Activated T-cell treated with anti-CD3 and anti-CD28 coated beads, Interleukin-2, amount 50 U/mL, for 72 hours (primary cell): Measurements from ENCODE around the gene C12orf57. TPM values are rescaled to one million over a fixed set of nuclear protein-coding genes. Genes with fewer than 3 reads are reported as not detected.
A peak's percentile ranks its signal among the peaks of the same experiment; 100 is the strongest.

ENCODE experiments used
- ATAC-seq, 2 donors: fragments of 150-1000 bp; cut with Tn5 transposase; replicated peaks in 1 of 2; 2 replicates each; pipeline ENCODE4 v1.10.0; 2021; ENCODE audit warnings: moderate library complexity in 2 of 2, mild to moderate bottlenecking in 1 of 2
- DNase-seq, 2 donors: peaks; one replicate each; pipeline ENCODE4 v3.0.0; 2021 to 2022; ENCODE audit warnings: mixed read lengths in 1 of 2
- H3K27ac Mint-ChIP-seq: one replicate; pipeline ENCODE4 v1.8.0; 2022; ENCODE audit warnings: mild to moderate bottlenecking, moderate library complexity, mixed read lengths
- H3K27me3 Mint-ChIP-seq: one replicate; pipeline ENCODE4 v1.8.0; 2022; ENCODE audit warnings: low read depth, mixed read lengths
- H3K36me3 Mint-ChIP-seq, 2 donors: one replicate each; pipeline ENCODE4 v1.8.0; 2022; ENCODE audit warnings: mixed read lengths in 2 of 2, mild to moderate bottlenecking in 1 of 2; ENCODE audit not compliant: insufficient read depth in 2 of 2
- H3K4me1 Mint-ChIP-seq: one replicate; pipeline ENCODE4 v1.8.0; 2022; ENCODE audit warnings: low read depth, mixed read lengths
- H3K4me3 Mint-ChIP-seq, 2 donors: one replicate each; pipeline ENCODE4 v1.8.0; 2022; ENCODE audit warnings: mild to moderate bottlenecking in 2 of 2, mixed read lengths in 2 of 2, moderate library complexity in 2 of 2
- H3K9me3 Mint-ChIP-seq, 2 donors: one replicate each; pipeline ENCODE4 v1.8.0; 2022; ENCODE audit warnings: mixed read lengths in 2 of 2
- total RNA-seq, 2 donors: library from RNA; stranded (reverse); gene quantifications; one replicate each; pipeline ENCODE4 v1.2.3, GENCODE V29; 2022

Gene C12orf57
- total RNA-seq, 2 donors from 2014 or later, result 259 to 301 TPM

DNA sequence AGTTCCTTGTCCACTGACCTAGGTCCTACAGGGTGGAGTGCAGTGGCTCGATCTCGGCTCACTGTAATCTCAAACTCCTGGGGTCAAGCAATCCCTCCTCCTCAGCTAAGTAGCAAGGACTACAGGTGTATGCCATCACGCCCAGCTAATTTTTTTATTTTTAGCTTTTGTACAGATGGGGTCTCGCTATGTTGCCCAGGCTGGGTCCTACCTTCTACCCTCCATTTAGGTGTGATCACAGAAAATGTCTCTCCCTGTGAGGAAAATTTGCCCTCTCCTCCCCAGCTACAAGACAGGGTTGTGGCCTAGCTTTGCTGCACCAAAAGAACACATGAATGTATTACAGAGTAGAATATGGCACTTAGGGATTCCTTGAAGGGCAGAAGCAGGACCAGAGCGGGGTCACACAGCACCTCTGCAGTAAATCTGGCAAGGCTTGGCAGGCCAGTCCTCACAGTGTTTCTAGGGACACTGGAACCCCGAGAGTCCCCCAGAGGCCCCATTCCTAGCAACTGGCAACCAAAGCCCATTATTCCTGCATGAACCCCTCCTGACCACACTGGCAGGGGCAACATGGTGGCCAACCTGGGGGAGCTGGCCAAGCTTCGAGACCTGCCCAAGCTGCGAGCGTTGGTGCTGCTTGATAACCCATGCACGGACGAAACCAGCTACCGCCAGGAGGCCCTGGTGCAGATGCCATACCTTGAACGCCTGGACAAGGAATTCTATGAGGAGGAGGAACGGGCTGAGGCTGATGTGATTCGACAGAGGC lies 31.5 kb upstream of the C12orf57 start:
- Mint-ChIP-seq H3K27ac (no peak overlapping the region), H3K36me3 (peaks cover 0 to 3% of the 10 kb centered on the region in 2 donors), H3K9me3 (no peaks in the 10 kb centered on the region), H3K4me3 (peak overlapping the region; percentile 51 to 99), H3K4me1 (peaks cover 42% of the 10 kb centered on the region), H3K27me3 (no peaks in the 10 kb centered on the region)
- DNase-seq (no peak), ATAC-seq (no peak)

DNA sequence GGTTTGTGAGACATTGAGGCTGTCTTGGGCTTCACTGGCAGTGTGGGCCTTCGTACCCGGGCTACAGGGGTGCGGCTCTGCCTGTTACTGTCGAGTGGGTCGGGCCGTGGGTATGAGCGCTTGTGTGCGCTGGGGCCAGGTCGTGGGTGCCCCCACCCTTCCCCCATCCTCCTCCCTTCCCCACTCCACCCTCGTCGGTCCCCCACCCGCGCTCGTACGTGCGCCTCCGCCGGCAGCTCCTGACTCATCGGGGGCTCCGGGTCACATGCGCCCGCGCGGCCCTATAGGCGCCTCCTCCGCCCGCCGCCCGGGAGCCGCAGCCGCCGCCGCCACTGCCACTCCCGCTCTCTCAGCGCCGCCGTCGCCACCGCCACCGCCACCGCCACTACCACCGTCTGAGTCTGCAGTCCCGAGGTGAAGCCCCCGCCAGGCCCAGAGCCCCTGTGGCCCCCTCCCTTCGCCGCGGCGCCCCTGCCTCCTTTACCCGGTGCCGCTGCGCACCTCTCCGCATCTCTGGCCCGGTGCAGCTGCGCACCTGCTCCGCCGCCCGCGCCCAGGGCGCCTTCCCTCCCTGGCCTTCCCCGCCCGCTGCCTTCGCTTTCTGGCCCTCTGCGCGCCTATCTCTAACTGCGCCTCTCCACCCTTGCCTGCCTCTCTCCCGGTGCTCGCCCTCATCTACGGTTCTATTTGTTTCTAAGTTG lies 29.4 kb upstream of the C12orf57 start, which contains the start of gene ENO2:
ENO2 (plus strand) TSS at position 335 of the 701 bp plus-strand sequence. CDS start 1,253 bp downstream, outside the sequence.
- DNase-seq (peak; percentile 89), ATAC-seq (peak; percentile 91 to 95)
- H3K27ac Mint-ChIP-seq, result peak within 1 kb of the TSS; percentile 85
- peaks cover 45% of the 10 kb centered on the region for H3K4me1 Mint-ChIP-seq
- H3K9me3 Mint-ChIP-seq, result no peaks in the 10 kb centered on the region
- H3K36me3 Mint-ChIP-seq, result peaks cover 0 to 5% of the 10 kb centered on the region in 2 donors
- H3K4me3 Mint-ChIP-seq, result peak within 1 kb of the TSS; percentile 99
- no peaks in the 10 kb centered on the region for H3K27me3 Mint-ChIP-seq

DNA sequence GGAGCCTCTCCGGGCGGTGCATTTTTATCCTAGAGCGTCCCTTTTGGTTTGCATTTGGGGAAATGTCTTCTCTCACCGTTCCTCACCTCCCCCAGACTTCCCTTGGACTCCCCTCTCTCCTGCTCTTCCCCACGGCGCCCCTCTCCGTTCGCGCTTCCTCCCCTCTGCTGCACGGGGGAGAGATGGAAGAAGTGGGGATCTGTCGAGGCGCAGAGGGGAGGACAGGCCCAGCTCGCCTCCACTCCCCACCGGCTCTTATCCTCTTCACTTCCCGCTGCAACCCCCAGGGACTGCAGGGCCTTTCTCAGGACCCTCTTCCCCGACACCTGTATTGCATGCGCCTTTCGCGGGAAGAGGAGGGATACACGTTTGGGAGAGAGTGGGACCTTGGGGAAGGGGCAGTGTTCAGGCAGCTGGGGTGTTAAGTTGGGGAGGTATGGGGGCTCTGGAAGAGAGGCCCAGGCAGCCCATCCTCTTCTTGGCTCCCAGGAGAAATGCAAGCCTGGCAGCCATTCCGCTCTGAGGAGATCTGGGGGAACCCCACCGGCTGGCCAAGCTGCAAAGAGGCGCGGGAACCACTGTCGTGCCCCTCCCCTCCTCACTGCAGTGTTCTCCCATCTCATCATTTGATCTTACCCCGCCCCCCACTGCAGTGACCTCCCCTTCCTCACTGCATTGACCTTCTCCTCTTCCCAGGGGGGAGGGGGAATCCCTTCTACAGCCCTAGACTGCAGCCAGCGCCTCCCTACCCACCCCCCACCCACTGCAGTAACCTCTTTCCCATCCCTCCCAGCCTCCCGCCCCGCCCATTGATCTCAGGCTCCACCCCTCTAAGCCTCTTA lies 28.7 kb upstream of the C12orf57 start:
- ATAC-seq, result peak in 1 of 2 donors; percentile 12
- no peaks in the 10 kb centered on the region for H3K27me3 Mint-ChIP-seq
- peak overlapping the region; percentile 99 for H3K4me3 Mint-ChIP-seq
- H3K4me1 Mint-ChIP-seq, result peaks cover 53% of the 10 kb centered on the region
- peaks cover 3 to 13% of the 10 kb centered on the region in 2 donors for H3K36me3 Mint-ChIP-seq
- no peaks in the 10 kb centered on the region for H3K9me3 Mint-ChIP-seq
- DNase-seq, result no peak
- H3K27ac Mint-ChIP-seq, result peak overlapping the region; percentile 81

DNA sequence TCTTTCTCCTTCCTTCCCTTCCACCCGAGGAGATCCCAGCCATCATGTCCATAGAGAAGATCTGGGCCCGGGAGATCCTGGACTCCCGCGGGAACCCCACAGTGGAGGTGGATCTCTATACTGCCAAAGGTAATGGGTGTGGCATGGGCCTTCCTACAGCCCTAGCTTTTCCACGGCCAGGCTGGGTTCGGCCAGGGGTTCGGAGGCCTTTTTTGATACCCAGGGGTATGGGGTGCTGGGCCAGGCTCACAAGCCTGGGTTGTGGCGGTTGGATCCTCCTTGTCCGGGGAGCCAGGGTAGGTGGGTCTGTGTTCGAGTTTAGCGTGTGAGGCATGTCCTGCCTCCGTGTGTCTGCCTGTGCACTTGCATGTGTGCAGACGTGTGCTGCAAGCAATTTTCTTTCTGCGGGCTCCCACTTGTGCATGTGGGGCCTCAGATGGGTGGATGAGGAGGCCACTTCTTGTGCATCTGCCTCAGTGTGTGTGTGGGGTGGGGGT lies 28.0 kb upstream of the C12orf57 start:
- Mint-ChIP-seq H3K9me3 (no peaks in the 10 kb centered on the region), H3K4me1 (peaks cover 53% of the 10 kb centered on the region), H3K4me3 (peak overlapping the region; percentile 99), H3K27me3 (no peaks in the 10 kb centered on the region), H3K36me3 (peaks cover 3 to 13% of the 10 kb centered on the region in 2 donors), H3K27ac (peak overlapping the region; percentile 14)
- DNase-seq (no peak), ATAC-seq (no peak)

DNA sequence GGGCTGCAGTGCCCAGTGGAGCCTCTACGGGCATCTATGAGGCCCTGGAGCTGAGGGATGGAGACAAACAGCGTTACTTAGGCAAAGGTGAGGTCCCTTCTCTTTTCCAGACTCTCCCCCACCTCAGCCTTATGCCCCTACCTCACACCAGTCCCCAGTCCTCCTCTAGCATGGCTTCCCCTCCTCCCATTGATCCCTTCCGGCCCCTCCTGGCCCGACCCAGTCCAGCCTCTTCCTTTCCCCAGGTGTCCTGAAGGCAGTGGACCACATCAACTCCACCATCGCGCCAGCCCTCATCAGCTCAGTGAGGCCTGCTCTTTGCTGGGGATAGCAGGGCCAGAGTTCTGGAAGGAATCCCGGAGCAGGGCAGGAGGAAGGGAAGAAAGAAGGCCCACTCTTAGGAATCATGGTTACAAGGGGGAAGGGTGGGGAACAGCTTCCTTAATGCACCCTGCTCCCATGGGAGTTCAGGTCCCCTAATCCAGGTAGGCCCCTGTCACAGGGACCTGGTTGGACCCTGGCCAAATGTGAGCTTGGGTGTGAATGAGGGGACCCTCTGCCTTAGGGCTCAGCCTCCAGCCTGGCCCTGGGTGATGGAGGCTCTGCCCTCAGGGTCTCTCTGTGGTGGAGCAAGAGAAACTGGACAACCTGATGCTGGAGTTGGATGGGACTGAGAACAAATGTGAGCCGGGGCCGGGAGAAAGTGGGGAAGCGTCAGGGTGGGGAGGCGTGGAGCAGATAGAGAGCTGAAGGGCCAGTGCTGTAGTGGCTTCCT lies 27.2 kb upstream of the C12orf57 start:
- peaks cover 53% of the 10 kb centered on the region for H3K4me1 Mint-ChIP-seq
- no peak for DNase-seq
- no peak overlapping the region for H3K27ac Mint-ChIP-seq
- no peaks in the 10 kb centered on the region for H3K27me3 Mint-ChIP-seq
- peaks cover 3 to 13% of the 10 kb centered on the region in 2 donors for H3K36me3 Mint-ChIP-seq
- H3K4me3 Mint-ChIP-seq, result peak overlapping the region in 1 of 2 donors; percentile 99
- H3K9me3 Mint-ChIP-seq, result no peaks in the 10 kb centered on the region
- ATAC-seq, result no peak

DNA sequence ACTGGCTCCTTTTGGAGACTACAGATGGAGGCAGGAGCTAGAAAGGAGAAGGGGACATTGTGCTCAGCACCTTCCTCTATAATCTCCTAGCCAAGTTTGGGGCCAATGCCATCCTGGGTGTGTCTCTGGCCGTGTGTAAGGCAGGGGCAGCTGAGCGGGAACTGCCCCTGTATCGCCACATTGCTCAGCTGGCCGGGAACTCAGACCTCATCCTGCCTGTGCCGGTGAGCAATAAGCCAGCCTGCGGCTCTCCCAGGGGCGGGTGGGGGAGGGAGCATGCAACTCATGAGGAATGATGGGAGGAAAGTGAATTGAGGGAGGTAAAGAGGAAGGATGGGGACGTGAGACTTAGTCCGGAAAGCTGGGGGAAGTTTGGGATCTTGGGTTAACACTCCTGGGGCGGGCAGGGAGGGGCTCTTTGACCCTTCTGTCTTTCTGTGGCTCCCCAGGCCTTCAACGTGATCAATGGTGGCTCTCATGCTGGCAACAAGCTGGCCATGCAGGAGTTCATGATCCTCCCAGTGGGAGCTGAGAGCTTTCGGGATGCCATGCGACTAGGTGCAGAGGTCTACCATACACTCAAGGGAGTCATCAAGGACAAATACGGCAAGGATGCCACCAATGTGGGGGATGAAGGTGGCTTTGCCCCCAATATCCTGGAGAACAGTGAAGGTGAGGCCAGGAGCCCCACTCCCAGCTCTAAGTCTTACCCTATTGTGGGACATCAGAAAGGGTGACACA lies 26.2 kb upstream of the C12orf57 start:
- H3K27me3 Mint-ChIP-seq, result no peaks in the 10 kb centered on the region
- peaks cover 7 to 13% of the 10 kb centered on the region in 2 donors for H3K36me3 Mint-ChIP-seq
- H3K4me3 Mint-ChIP-seq, result no peak overlapping the region
- peaks cover 51% of the 10 kb centered on the region for H3K4me1 Mint-ChIP-seq
- DNase-seq, result no peak
- no peak overlapping the region for H3K27ac Mint-ChIP-seq
- no peaks in the 10 kb centered on the region for H3K9me3 Mint-ChIP-seq
- ATAC-seq, result no peak

DNA sequence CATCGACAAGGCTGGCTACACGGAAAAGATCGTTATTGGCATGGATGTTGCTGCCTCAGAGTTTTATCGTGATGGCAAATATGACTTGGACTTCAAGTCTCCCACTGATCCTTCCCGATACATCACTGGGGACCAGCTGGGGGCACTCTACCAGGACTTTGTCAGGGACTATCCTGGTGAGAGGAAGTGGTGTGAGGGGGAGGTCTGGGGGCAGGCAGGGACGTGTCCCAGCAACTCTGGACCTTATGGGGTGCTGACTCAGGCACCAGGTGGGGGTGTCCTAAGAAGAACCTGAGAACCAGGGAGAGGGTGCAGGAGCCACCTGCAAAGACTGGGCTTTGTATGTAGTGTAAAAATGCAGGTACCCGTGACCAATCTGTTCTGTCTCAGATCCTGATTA lies 24.2 kb upstream of the C12orf57 start:
- Mint-ChIP-seq H3K27ac (peak overlapping the region; percentile 30), H3K36me3 (peaks cover 7 to 13% of the 10 kb centered on the region in 2 donors), H3K27me3 (no peaks in the 10 kb centered on the region), H3K9me3 (no peaks in the 10 kb centered on the region), H3K4me1 (peaks cover 44% of the 10 kb centered on the region), H3K4me3 (no peak overlapping the region)
- ATAC-seq (no peak), DNase-seq (no peak)

DNA sequence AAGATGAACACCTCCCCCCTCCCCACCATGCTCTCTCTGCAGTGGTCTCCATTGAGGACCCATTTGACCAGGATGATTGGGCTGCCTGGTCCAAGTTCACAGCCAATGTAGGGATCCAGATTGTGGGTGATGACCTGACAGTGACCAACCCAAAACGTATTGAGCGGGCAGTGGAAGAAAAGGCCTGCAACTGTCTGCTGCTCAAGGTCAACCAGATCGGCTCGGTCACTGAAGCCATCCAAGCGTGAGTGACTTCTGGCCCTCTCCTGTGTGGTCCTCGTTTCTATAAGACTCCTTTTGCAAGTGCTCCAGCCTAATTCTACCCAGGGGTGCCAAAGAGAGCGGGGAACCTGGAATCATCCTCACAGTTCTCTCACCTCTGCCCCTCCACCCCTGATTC lies 22.3 kb upstream of the C12orf57 start:
- ATAC-seq (no peak), DNase-seq (no peak)
- H3K4me3 Mint-ChIP-seq, result no peak overlapping the region
- H3K27ac Mint-ChIP-seq, result no peak overlapping the region
- no peaks in the 10 kb centered on the region for H3K27me3 Mint-ChIP-seq
- peaks cover 41% of the 10 kb centered on the region for H3K4me1 Mint-ChIP-seq
- peaks cover 7 to 13% of the 10 kb centered on the region in 2 donors for H3K36me3 Mint-ChIP-seq
- no peaks in the 10 kb centered on the region for H3K9me3 Mint-ChIP-seq

DNA sequence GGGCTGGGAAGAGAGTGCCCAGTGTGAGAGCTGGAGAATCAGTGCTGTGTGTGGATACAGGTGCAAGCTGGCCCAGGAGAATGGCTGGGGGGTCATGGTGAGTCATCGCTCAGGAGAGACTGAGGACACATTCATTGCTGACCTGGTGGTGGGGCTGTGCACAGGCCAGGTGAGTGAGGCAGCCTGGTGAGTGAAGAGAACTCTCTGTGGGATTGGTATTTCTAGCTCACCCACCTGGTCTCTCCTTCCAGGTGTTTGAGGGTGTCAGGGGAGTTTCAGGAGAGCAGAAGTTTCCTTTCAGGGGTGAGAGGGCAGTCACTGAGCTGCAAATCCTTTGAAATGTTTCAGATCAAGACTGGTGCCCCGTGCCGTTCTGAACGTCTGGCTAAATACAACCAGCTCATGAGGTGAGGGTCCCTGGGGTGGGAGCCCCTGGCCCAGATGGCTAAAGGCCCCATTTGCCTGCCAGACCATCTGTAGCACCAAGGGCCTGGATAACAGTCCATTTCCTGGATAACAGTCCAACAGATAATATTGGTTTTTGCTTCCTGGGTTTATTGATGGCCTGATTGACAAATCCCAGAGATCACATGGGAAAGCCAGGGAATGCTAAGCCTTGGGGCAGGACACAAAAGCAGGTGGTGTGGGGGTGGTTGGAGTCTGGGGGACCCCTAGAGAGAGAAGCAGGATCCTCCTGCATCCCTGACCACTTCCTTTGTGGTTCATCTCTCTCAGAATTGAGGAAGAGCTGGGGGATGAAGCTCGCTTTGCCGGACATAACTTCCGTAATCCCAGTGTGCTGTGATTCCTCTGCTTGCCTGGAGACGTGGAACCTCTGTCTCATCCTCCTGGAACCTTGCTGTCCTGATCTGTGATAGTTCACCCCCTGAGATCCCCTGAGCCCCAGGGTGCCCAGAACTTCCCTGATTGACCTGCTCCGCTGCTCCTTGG lies 21.6 kb upstream of the C12orf57 start:
- H3K36me3 Mint-ChIP-seq, result peaks cover 7 to 16% of the 10 kb centered on the region in 2 donors
- H3K27me3 Mint-ChIP-seq, result no peaks in the 10 kb centered on the region
- H3K4me1 Mint-ChIP-seq, result peaks cover 42% of the 10 kb centered on the region
- H3K4me3 Mint-ChIP-seq, result no peak overlapping the region
- DNase-seq (no peak), ATAC-seq (no peak)
- H3K9me3 Mint-ChIP-seq, result no peaks in the 10 kb centered on the region
- H3K27ac Mint-ChIP-seq, result peak overlapping the region; percentile 63

DNA sequence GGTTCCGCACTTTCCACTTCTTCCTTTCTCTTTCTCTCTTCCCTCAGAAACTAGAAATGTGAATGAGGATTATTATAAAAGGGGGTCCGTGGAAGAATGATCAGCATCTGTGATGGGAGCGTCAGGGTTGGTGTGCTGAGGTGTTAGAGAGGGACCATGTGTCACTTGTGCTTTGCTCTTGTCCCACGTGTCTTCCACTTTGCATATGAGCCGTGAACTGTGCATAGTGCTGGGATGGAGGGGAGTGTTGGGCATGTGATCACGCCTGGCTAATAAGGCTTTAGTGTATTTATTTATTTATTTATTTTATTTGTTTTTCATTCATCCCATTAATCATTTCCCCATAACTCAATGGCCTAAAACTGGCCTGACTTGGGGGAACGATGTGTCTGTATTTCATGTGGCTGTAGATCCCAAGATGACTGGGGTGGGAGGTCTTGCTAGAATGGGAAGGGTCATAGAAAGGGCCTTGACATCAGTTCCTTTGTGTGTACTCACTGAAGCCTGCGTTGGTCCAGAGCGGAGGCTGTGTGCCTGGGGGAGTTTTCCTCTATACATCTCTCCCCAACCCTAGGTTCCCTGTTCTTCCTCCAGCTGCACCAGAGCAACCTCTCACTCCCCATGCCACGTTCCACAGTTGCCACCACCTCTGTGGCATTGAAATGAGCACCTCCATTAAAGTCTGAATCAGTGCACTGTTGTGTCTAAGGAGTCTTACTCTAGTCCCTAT lies 20.7 kb upstream of the C12orf57 start:
- DNase-seq (no peak), ATAC-seq (no peak)
- Mint-ChIP-seq H3K9me3 (no peaks in the 10 kb centered on the region), H3K27me3 (no peaks in the 10 kb centered on the region), H3K27ac (no peak overlapping the region), H3K4me1 (peaks cover 44% of the 10 kb centered on the region), H3K36me3 (peaks cover 7 to 16% of the 10 kb centered on the region in 2 donors), H3K4me3 (no peak overlapping the region)
